ENCODE data around the gene RIMS4. TPM values are rescaled to one million over a fixed set of nuclear protein-coding genes. Genes with fewer than 3 reads are reported as not detected.
A peak's percentile ranks its signal among the peaks of the same experiment; 100 is the strongest.

Gene RIMS4
- total and polyA plus RNA-seq, 10 of the 15 experiments (the other 5 are each of a cell fraction or from before 2014, with no cell fraction given): under 0.01 to 0.07 (median 0.05) TPM; not detected in 5

GRCh38 chr20:44780226-44780625 is 30.1 kb downstream of the RIMS4 start:
- CTCF ChIA-PET: no interaction called here
- FAIRE-seq (no peak), ATAC-seq (0 out of 3 replicates have a peak, but pooled peaks have one; percentile 43), DNase-seq (ENCODE audit: low read depth, low spot score) (no peak)
- H3K79me2 ChIP-seq (ENCODE audit: control insufficient read depth, insufficient read depth, low read length): no peaks in the 10 kb centered on the region
- H3K36me3 ChIP-seq (ENCODE audit: control insufficient read depth in 2 of 2, insufficient read depth in 2 of 2, low read length in 1 of 2): no peaks in the 10 kb centered on the region
- H4K20me1 ChIP-seq (ENCODE audit: control insufficient read depth, insufficient read depth): peaks cover 4% of the 10 kb centered on the region; the same call in 1 of the 2 replicates
- H3K4me2 ChIP-seq (ENCODE audit: control insufficient read depth, insufficient read depth): no peak overlapping the region
- in situ Hi-C loops (cut with MboI): no loop called here
- no peaks in the 10 kb centered on the region for H3K4me1 ChIP-seq (ENCODE audit: control insufficient read depth, insufficient read depth, low read length)
- no peak overlapping the region for H3K9ac ChIP-seq (ENCODE audit: control insufficient read depth, insufficient read depth, low read length)
- POLR2A ChIA-PET: no interaction called here
- BruUV-seq (replicated peaks): no TSS peak
- H3K4me3 ChIP-seq: no peak overlapping the region
- no peaks in the 10 kb centered on the region; a peak in 2 of 4 replicates for H3K27me3 ChIP-seq (replicated peaks in 1 of 2; ENCODE audit: control insufficient read depth in 2 of 2, insufficient read depth in 2 of 2, low read length in 1 of 2)
- SMC1A ChIA-PET (ENCODE audit: uncharacterized antibody, unreplicated experiment): no interaction called here
- RAD21 ChIA-PET (ENCODE audit: unreplicated experiment): no interaction called here
- no peak overlapping the region for H3K27ac ChIP-seq (ENCODE audit: control insufficient read depth, insufficient read depth)
- 27% methylated on average over 5 of the region's 5 CpGs for WGBS (ENCODE audit: insufficient coverage, insufficient replicate concordance, low lambda C conversion rate, missing lambda C conversion rate)
- H2AFZ ChIP-seq (ENCODE audit: control insufficient read depth, low read depth, low read length): no peak overlapping the region
- no peaks in the 10 kb centered on the region for H3K9me3 ChIP-seq (replicated peaks; ENCODE audit: control insufficient read depth, insufficient read depth, low read length)
- intact Hi-C loops (cut with micrococcal nuclease; ENCODE audit: unreplicated experiment): no loop called here
- TF ChIP-seq BMI1 (IDR thresholded peaks at IDR 0.05; ENCODE audit: borderline replicate concordance): no peak
- TF ChIP-seq REST (IDR thresholded peaks at IDR 0.05; ENCODE audit: low read depth, low read length): peak; percentile 97
- TF ChIP-seq, protein P1, sequence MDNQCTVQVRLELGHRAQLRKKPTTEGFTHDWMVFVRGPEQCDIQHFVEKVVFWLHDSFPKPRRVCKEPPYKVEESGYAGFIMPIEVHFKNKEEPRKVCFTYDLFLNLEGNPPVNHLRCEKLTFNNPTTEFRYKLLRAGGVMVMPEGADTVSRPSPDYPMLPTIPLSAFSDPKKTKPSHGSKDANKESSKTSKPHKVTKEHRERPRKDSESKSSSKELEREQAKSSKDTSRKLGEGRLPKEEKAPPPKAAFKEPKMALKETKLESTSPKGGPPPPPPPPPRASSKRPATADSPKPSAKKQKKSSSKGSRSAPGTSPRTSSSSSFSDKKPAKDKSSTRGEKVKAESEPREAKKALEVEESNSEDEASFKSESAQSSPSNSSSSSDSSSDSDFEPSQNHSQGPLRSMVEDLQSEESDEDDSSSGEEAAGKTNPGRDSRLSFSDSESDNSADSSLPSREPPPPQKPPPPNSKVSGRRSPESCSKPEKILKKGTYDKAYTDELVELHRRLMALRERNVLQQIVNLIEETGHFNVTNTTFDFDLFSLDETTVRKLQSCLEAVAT (IDR thresholded peaks at IDR 0.05): no peak
- TF ChIP-seq GATAD2B (conservative IDR thresholded peaks at IDR 0.05; ENCODE audit: low read depth): no peak
- no peak for TF ChIP-seq TCF12 (IDR thresholded peaks at IDR 0.05; ENCODE audit: low read depth, low read length)
